ENCODE data around the gene SFT2D1. TPM values are rescaled to one million over a fixed set of nuclear protein-coding genes. Genes with fewer than 3 reads are reported as not detected.

Gene SFT2D1
- total RNA-seq, 3 donors from 2014 or later, result 40.4 to 67.5 (median 53.3) TPM

- no peak for ATAC-seq
- Histone ChIP-seq H3K4me3 (no peak overlapping the region), H3K36me3 (ENCODE audit: low read depth) (no peaks in the 10 kb centered on the region), H3K4me1 (ENCODE audit: low read depth) (peaks cover 30% of the 10 kb centered on the region), H3K9me3 (no peaks in the 10 kb centered on the region)
- DNase-seq, result no peak
- TF ChIP-seq CTCF (IDR thresholded peaks at IDR 0.05), result no peak
- intact Hi-C loops (cut with DNase I, micrococcal nuclease), result loop anchor here in 1 of 2 donors (10.0 kb wide), 1 partner anchor 46 kb away; the partner anchor contains the start of gene MPC1
These were observed 3.5 kb downstream of the SFT2D1 start for GRCh38 chr6:166338854-166339253.

- intact Hi-C loops (cut with DNase I, micrococcal nuclease), result loop anchor here in 1 of 2 donors (10.0 kb wide), 1 partner anchor 48 kb away; the partner anchor contains the start of gene MPC1
These were observed 5.5 kb downstream of the SFT2D1 start for GRCh38 chr6:166336847-166337246.

GRCh38 chr6:166335378-166336302 lies 6.7 kb downstream of the SFT2D1 start:
- intact Hi-C loops (cut with DNase I, micrococcal nuclease), result loop anchor here in 1 of 2 donors (10.0 kb wide), 1 partner anchor 49 kb away; the partner anchor contains the start of gene MPC1
- ATAC-seq, result no peak
- Histone ChIP-seq H3K36me3 (ENCODE audit: low read depth) (no peaks in the 10 kb centered on the region), H3K4me3 (no peak overlapping the region), H3K4me1 (ENCODE audit: low read depth) (peaks cover 33% of the 10 kb centered on the region), H3K9me3 (no peaks in the 10 kb centered on the region)
- TF ChIP-seq CTCF (IDR thresholded peaks at IDR 0.05), result no peak
- no peak for DNase-seq

More at GRCh38 chr6:166336847-166337246, 5.5 kb downstream of the SFT2D1 start:
- no peak overlapping the region for H3K4me3 ChIP-seq
- peaks cover 31% of the 10 kb centered on the region for H3K4me1 ChIP-seq (ENCODE audit: low read depth)
- no peaks in the 10 kb centered on the region for H3K9me3 ChIP-seq
- ATAC-seq (no peak), DNase-seq (no peak)
- H3K36me3 ChIP-seq (ENCODE audit: low read depth), result no peaks in the 10 kb centered on the region
- TF ChIP-seq CTCF (IDR thresholded peaks at IDR 0.05), result no peak

DNA sequence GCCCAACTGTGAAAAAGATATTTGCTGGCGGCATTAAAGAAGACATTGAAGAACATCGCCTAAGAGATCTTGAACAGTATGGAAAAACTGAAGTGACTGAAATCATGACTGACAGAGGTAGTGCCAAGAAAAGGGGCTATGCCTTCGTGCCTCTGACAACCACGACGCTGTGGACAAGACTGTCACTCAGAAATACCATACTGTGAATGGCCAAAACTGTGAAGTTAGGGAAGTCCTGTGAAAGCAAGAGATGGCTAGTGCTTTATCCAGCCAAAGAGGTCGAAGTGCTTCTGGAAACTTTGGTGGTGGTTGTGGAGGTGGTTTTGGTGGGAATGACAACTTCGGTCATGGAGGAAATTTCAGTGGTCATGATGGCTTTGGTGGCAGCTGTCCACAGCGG lies 7.5 kb downstream of the SFT2D1 start:
- intact Hi-C loops (cut with DNase I, micrococcal nuclease), result loop anchor here in 1 of 2 donors (10.0 kb wide), 1 partner anchor 50 kb away; the partner anchor contains the start of gene MPC1
- Histone ChIP-seq H3K9me3 (no peaks in the 10 kb centered on the region), H3K4me3 (no peak overlapping the region), H3K4me1 (ENCODE audit: low read depth) (peaks cover 32% of the 10 kb centered on the region), H3K36me3 (ENCODE audit: low read depth) (no peaks in the 10 kb centered on the region)
- DNase-seq (no peak), ATAC-seq (no peak)
- TF ChIP-seq CTCF (IDR thresholded peaks at IDR 0.05), result no peak

DNA sequence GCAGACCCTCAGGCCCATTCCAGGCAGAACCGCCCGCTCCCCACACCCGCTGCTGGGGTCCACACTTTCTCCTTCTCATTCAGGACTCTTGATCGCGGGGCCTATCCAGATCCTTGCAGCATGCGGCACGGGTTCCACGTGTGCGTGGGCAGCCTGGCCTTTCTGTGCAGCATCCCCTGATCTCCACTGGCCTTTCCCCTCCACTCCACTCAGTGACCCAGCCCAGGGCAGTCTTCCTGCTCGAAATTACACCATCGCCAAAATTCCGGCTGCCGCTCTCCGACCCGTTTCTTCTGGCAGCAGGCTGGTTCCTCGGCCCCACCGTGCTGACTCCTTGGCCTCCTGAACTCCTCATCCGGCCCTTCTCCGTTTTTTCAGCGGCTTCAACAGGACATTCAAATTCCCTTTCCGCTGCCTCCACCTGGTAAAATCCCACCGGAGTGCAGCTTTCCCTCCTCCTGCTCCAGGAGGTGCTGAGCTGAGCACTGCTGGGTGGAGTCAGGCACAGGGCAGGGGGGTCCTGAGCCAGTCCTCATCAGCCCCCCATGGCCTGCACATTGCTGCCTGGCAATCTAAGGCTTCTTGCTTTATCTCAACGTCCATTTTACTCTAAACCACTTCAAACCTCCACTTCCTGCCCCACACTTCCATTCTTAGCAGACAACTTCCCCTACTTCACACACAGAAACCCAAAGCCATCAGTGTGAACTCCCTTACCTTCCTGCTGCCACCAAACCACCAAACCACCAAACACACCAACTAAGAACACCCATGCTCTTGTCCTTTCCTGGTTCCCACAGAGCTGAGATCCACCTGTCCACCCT lies 9.0 kb downstream of the SFT2D1 start:
- intact Hi-C loops (cut with DNase I, micrococcal nuclease), result loop anchor here in 1 of 2 donors (10.0 kb wide), 1 partner anchor 51 kb away; the partner anchor contains the start of gene MPC1
- Histone ChIP-seq H3K9me3 (no peaks in the 10 kb centered on the region), H3K4me1 (ENCODE audit: low read depth) (peaks cover 22% of the 10 kb centered on the region), H3K4me3 (no peak overlapping the region), H3K36me3 (ENCODE audit: low read depth) (no peaks in the 10 kb centered on the region)
- DNase-seq (peak in 1 of 3 donors; percentile 16), ATAC-seq (peak; percentile 55)
- TF ChIP-seq CTCF (IDR thresholded peaks at IDR 0.05), result no peak
